Tibial nerve (tissue), 4 donors: ENCODE results near the gene RPN2. TPM values are rescaled to one million over a fixed set of nuclear protein-coding genes. Genes with fewer than 3 reads are reported as not detected.
A peak's percentile ranks its signal among the peaks of the same experiment; 100 is the strongest.

ENCODE experiments used
- DNase-seq, 2 donors: peaks; one replicate each; pipeline ENCODE4 v3.0.0-alpha.2; 2019; ENCODE audit warnings: low spot score in 2 of 2
- H3K27ac ChIP-seq, 4 donors: fragments of 200-600 bp; sonication (generic) in 3 of 4; one replicate each; pipeline ENCODE4 v1.5.1; 2017 to 2019; ENCODE audit warnings: mild to moderate bottlenecking in 1 of 4
- H3K27me3 ChIP-seq, 2 donors: fragments of 200-600 bp; sonication (generic) in 1 of 2; one replicate each; pipeline versions ENCODE4 v1.5.1 to v1.6.0; 2017 to 2019
- H3K36me3 ChIP-seq, 3 donors: fragments of 200-600 bp; sonication (generic); one replicate each; pipeline ENCODE4 v1.5.1; 2018 to 2019
- H3K4me1 ChIP-seq, 4 donors: fragments of 200-600 bp; sonication (generic) in 3 of 4; one replicate each; pipeline ENCODE4 v1.5.1; 2017 to 2019
- H3K4me3 ChIP-seq, 4 donors: fragments of 200-600 bp; sonication (generic) in 3 of 4; one replicate each; pipeline ENCODE4 v1.5.1; 2017 to 2019; ENCODE audit warnings: mild to moderate bottlenecking in 1 of 4, moderate library complexity in 1 of 4
- H3K9me3 ChIP-seq, 4 donors: fragments of 200-600 bp; sonication (generic) in 3 of 4; one replicate each; pipeline ENCODE4 v1.5.1; 2017 to 2019
- CTCF ChIP-seq, 5 experiments: fragments of 200-600 bp in 3 of 5; fragments of 450-650 bp in 2 of 5; sonication (generic) in 3 of 5; IDR thresholded peaks; one replicate each; pipeline ENCODE4 v1.5.1; 2016 to 2019; ENCODE audit warnings: antibody characterized with exemption in 5 of 5, mild to moderate bottlenecking in 3 of 5, moderate library complexity in 2 of 5
- EP300 ChIP-seq, 2 donors: sonication (generic); formaldehyde crosslinking; IDR thresholded peaks; one replicate each; pipeline ENCODE4 v1.6.1; 2017; ENCODE audit warnings: antibody characterized with exemption in 2 of 2, mild to moderate bottlenecking in 1 of 2
- POLR2A ChIP-seq, 2 donors: fragments of 450-650 bp; IDR thresholded peaks; one replicate each; pipeline ENCODE4 v1.6.1; 2017; ENCODE audit warnings: antibody characterized with exemption in 2 of 2, mild to moderate bottlenecking in 2 of 2, moderate library complexity in 2 of 2
- WGBS, 2 donors: methylation state at CpG; one replicate each; pipeline ENCODE4 v1.1.5; 2018; 5-methylcytosine and 5-hydroxymethylcytosine counted together
- total RNA-seq, 4 donors: library from RNA; depleted of rRNA; stranded (reverse); fragments of >200 nt; gene quantifications; one replicate each; pipeline ENCODE4 v1.1.0, GENCODE V29; 2016

Gene RPN2
- total RNA-seq, 4 donors from 2014 or later: 87.7 to 124 (median 101) TPM

DNA sequence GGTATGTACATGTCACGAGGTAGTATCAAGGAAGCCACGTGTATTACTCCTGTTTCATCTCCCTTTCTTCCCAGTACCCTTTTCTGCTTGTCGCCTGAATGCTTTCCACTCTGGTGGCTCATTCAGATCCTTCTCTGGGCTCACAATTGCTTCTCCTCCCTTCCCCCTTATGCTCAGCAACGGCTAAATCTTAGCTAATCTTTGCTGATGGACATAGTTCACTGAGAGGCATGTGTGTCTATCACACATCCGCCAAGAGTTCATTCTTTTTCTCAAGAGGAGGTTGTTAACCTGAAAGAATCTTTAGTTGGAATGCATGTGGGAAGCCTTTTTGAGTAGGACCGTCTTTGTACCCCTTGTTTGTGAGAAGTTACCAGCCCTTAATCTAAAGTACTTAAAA, 26.0 kb downstream of the RPN2 start:
- WGBS, 2 donors: 60% methylated on average over 6 of the region's 6 CpGs
- Histone ChIP-seq H3K27ac (peak overlapping the region in 1 of 4 donors; percentile 11), H3K36me3 (peaks cover 6 to 86% (median 26%) of the 10 kb centered on the region in 3 donors)

GRCh38 chr20:37205794-37206193, 26.7 kb downstream of the RPN2 start:
- Histone ChIP-seq H3K27ac (peak overlapping the region in 2 of 4 donors; percentile 11 to 23), H3K4me1 (peaks cover 0 to 27% (median 2%) of the 10 kb centered on the region in 4 donors), H3K27me3 (no peaks in the 10 kb centered on the region), H3K36me3 (peaks cover 4 to 86% (median 26%) of the 10 kb centered on the region in 3 donors), H3K9me3 (no peaks in the 10 kb centered on the region), H3K4me3 (no peak overlapping the region)
- 48 to 57% methylated on average over 2 of the region's 2 CpGs for WGBS, 2 donors
- TF ChIP-seq EP300 (IDR thresholded peaks at IDR 0.05) (no peak), CTCF (IDR thresholded peaks at IDR 0.05) (no peak), POLR2A (IDR thresholded peaks at IDR 0.05) (no peak)
- DNase-seq: no peak

More for the DNA sequence above, 26.0 kb downstream of the RPN2 start:
- no peak for TF ChIP-seq POLR2A (IDR thresholded peaks at IDR 0.05)
- TF ChIP-seq CTCF (IDR thresholded peaks at IDR 0.05): no peak
- TF ChIP-seq EP300 (IDR thresholded peaks at IDR 0.05): no peak
- Histone ChIP-seq H3K4me3 (no peak overlapping the region), H3K9me3 (no peaks in the 10 kb centered on the region), H3K4me1 (peaks cover 0 to 27% (median 2%) of the 10 kb centered on the region in 4 donors), H3K27me3 (no peaks in the 10 kb centered on the region)
- no peak for DNase-seq

DNA sequence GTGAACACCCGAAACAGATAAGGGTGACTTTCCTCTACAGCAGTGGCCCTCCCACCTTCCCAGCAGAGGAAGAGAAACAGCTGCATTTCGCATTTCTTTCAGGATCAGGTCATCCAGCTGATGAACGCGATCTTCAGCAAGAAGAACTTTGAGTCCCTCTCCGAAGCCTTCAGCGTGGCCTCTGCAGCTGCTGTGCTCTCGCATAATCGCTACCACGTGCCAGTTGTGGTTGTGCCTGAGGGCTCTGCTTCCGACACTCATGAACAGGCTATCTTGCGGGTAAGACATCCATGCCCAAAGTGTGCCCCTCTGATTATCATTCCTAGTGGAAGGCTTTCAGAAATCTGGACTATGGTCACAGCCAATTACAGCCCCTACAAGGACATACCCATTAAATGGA, 28.0 kb downstream of the RPN2 start:
- TF ChIP-seq CTCF (IDR thresholded peaks at IDR 0.05): no peak
- TF ChIP-seq POLR2A (IDR thresholded peaks at IDR 0.05): no peak
- no peak for TF ChIP-seq EP300 (IDR thresholded peaks at IDR 0.05)
- no peaks in the 10 kb centered on the region for H3K27me3 ChIP-seq
- WGBS, 2 donors: 94 to 96% methylated on average over 11 of the region's 11 CpGs

DNA sequence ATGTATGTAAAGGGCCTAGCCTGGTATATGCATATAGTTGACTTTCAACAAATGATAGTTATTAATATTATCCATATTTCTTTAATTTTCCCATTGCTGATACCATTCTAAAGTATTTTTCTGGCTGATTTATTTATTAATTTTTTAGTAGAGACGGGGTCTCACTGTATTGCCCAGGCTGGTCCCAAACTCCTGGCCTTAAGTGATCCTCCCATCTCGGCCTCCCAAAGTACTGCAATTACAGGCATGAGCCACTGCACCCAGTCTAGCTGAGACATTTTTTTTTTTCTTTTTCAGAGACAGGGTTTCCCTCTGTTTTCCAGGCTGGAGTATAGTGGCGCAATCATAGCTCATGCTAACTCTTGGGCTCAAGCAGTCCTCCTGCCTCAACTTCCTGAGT, 30.1 kb downstream of the RPN2 start:
- Histone ChIP-seq H3K9me3 (no peaks in the 10 kb centered on the region), H3K27ac (no peak overlapping the region), H3K27me3 (no peaks in the 10 kb centered on the region), H3K36me3 (peaks cover 5 to 99% (median 26%) of the 10 kb centered on the region in 3 donors), H3K4me1 (peaks cover 0 to 13% (median 2%) of the 10 kb centered on the region in 4 donors), H3K4me3 (no peak overlapping the region)
- 95 to 97% methylated on average over 3 of the region's 3 CpGs for WGBS, 2 donors
- TF ChIP-seq POLR2A (IDR thresholded peaks at IDR 0.05) (no peak), CTCF (IDR thresholded peaks at IDR 0.05) (no peak), EP300 (IDR thresholded peaks at IDR 0.05) (no peak)
- DNase-seq: no peak

More for the DNA sequence above, 28.0 kb downstream of the RPN2 start:
- Histone ChIP-seq H3K36me3 (peaks cover 6 to 93% (median 26%) of the 10 kb centered on the region in 3 donors), H3K4me3 (no peak overlapping the region), H3K4me1 (peaks cover 0 to 18% (median 2%) of the 10 kb centered on the region in 4 donors), H3K9me3 (no peaks in the 10 kb centered on the region), H3K27ac (no peak overlapping the region)
- no peak for DNase-seq

GRCh38 chr20:37209661-37210314, 30.7 kb downstream of the RPN2 start:
- Histone ChIP-seq H3K27me3 (no peaks in the 10 kb centered on the region), H3K4me3 (no peak overlapping the region), H3K9me3 (no peaks in the 10 kb centered on the region), H3K27ac (no peak overlapping the region), H3K4me1 (peaks cover 0 to 13% (median 2%) of the 10 kb centered on the region in 4 donors), H3K36me3 (peaks cover 5 to 99% (median 26%) of the 10 kb centered on the region in 3 donors)
- WGBS, 2 donors: 87 to 89% methylated on average over 6 of the region's 6 CpGs
- no peak for DNase-seq
- no peak for TF ChIP-seq EP300 (IDR thresholded peaks at IDR 0.05)
- TF ChIP-seq CTCF (IDR thresholded peaks at IDR 0.05): no peak
- no peak for TF ChIP-seq POLR2A (IDR thresholded peaks at IDR 0.05)
